ENCODE results near the gene ANXA11.

ANXA11 gene

DNA sequence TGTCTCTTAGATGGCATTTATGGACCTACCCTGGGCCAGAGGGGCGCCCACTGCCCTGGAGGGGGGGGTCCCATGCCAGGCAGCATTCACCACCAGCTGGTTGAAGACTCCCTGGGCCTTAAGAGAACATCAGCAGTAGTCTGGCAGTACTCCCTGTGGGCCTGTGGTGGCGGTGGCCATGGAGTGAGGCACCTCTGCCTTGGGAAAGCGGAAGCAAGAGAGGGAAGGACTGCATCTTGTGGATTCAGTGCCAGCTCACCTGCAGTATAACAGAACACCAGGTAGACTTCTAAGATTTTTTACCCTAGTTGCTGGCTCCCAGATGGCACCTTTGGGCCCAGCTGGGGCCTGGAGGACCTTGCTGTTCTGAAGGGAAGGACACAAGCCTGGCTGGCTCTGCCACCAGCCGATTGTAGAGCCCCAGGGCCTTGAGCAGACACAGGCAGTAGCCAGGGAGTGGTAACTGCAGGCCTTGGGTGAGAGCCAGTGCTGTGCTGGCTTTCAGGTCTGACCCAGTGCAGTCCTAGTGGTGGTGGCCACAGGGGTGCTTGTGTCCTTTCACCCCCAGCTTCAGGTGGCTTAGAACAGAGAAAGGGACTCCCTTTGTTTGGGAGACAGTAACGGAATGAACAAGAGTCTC lies 57.1 kb downstream of the ANXA11 start (continued):
- TF ChIP-seq YY2 (tag by site-specific recombination; IDR thresholded peaks at IDR 0.05), result no peak
- no peak for TF ChIP-seq ZNF529 (tag by site-specific recombination; IDR thresholded peaks at IDR 0.05; ENCODE audit: insufficient replicate concordance)
- TF ChIP-seq, protein P1, sequence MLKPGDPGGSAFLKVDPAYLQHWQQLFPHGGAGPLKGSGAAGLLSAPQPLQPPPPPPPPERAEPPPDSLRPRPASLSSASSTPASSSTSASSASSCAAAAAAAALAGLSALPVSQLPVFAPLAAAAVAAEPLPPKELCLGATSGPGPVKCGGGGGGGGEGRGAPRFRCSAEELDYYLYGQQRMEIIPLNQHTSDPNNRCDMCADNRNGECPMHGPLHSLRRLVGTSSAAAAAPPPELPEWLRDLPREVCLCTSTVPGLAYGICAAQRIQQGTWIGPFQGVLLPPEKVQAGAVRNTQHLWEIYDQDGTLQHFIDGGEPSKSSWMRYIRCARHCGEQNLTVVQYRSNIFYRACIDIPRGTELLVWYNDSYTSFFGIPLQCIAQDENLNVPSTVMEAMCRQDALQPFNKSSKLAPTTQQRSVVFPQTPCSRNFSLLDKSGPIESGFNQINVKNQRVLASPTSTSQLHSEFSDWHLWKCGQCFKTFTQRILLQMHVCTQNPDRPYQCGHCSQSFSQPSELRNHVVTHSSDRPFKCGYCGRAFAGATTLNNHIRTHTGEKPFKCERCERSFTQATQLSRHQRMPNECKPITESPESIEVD (tag by site-specific recombination; IDR thresholded peaks at IDR 0.05), result no peak
- TF ChIP-seq ZNF366 (tag by site-specific recombination; conservative IDR thresholded peaks at IDR 0.05), result no peak
- TF ChIP-seq ZNF791 (tag by site-specific recombination; IDR thresholded peaks at IDR 0.05), result no peak
- no peak for TF ChIP-seq ZNF19 (tag by site-specific recombination; IDR thresholded peaks at IDR 0.05; ENCODE audit: low read depth)
- TF ChIP-seq, protein P2, sequence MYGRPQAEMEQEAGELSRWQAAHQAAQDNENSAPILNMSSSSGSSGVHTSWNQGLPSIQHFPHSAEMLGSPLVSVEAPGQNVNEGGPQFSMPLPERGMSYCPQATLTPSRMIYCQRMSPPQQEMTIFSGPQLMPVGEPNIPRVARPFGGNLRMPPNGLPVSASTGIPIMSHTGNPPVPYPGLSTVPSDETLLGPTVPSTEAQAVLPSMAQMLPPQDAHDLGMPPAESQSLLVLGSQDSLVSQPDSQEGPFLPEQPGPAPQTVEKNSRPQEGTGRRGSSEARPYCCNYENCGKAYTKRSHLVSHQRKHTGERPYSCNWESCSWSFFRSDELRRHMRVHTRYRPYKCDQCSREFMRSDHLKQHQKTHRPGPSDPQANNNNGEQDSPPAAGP (tag by site-specific recombination; IDR thresholded peaks at IDR 0.05), result no peak
- no peak for TF ChIP-seq ZNF692 (tag by site-specific recombination; IDR thresholded peaks at IDR 0.05)
- no peak for TF ChIP-seq ZNF626 (tag by site-specific recombination; IDR thresholded peaks at IDR 0.05)
- TF ChIP-seq, protein P3, sequence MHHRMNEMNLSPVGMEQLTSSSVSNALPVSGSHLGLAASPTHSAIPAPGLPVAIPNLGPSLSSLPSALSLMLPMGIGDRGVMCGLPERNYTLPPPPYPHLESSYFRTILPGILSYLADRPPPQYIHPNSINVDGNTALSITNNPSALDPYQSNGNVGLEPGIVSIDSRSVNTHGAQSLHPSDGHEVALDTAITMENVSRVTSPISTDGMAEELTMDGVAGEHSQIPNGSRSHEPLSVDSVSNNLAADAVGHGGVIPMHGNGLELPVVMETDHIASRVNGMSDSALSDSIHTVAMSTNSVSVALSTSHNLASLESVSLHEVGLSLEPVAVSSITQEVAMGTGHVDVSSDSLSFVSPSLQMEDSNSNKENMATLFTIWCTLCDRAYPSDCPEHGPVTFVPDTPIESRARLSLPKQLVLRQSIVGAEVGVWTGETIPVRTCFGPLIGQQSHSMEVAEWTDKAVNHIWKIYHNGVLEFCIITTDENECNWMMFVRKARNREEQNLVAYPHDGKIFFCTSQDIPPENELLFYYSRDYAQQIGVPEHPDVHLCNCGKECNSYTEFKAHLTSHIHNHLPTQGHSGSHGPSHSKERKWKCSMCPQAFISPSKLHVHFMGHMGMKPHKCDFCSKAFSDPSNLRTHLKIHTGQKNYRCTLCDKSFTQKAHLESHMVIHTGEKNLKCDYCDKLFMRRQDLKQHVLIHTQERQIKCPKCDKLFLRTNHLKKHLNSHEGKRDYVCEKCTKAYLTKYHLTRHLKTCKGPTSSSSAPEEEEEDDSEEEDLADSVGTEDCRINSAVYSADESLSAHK (tag by site-specific recombination; IDR thresholded peaks at IDR 0.05), result no peak

- Histone ChIP-seq H3K4me3 (ENCODE audit: low read depth, low read length) (no peak overlapping the region), H3K27ac (ENCODE audit: extremely low read depth, low read depth, low read length) (no peak overlapping the region), H3K9me3 (ENCODE audit: control insufficient read depth, insufficient read depth, low read depth, low read length) (no peaks in the 10 kb centered on the region), H3K4me1 (ENCODE audit: control insufficient read depth, insufficient read depth, low read length) (peaks cover 2% of the 10 kb centered on the region; the same call in 1 of the 2 replicates), H3K36me3 (ENCODE audit: control insufficient read depth in 2 of 2, insufficient read depth in 1 of 2, low read length in 2 of 2) (peaks cover 0 to 6% of the 10 kb centered on the region in 2 experiments; a peak in 1 of 3 replicates)
- POLR2A ChIA-PET, result no interaction called here
- CTCF ChIA-PET, result interaction anchor here (0.6 to 1.7 kb wide), 2 partner anchors 21 to 76 kb away, joined by 3 to 6 read pairs; no protein-coding TSS in a partner anchor
- no peak for TF ChIP-seq ZNF16 (tag by site-specific recombination; IDR thresholded peaks at IDR 0.05; ENCODE audit: low read depth)
- no peak for TF ChIP-seq KLF9 (tag by site-specific recombination; IDR thresholded peaks at IDR 0.05; ENCODE audit: low read depth)
- no peak for TF ChIP-seq BCL11B (tag by site-specific recombination; IDR thresholded peaks at IDR 0.05; ENCODE audit: low read depth)
- no peak for TF ChIP-seq ZNF423 (tag by site-specific recombination; IDR thresholded peaks at IDR 0.05)
- TF ChIP-seq GFI1B (tag by site-specific recombination; IDR thresholded peaks at IDR 0.05), result no peak
- TF ChIP-seq ZNF548 (tag by site-specific recombination; IDR thresholded peaks at IDR 0.05), result no peak
- TF ChIP-seq ZNF175 (tag by site-specific recombination; IDR thresholded peaks at IDR 0.05), result no peak
- TF ChIP-seq ZNF501 (tag by site-specific recombination; IDR thresholded peaks at IDR 0.05), result no peak
- no peak for TF ChIP-seq ZNF239 (tag by site-specific recombination; IDR thresholded peaks at IDR 0.05)
- TF ChIP-seq ZNF621 (tag by site-specific recombination; IDR thresholded peaks at IDR 0.05), result no peak
- TF ChIP-seq ZNF629 (tag by site-specific recombination; IDR thresholded peaks at IDR 0.05), result no peak
- TF ChIP-seq, protein P4, sequence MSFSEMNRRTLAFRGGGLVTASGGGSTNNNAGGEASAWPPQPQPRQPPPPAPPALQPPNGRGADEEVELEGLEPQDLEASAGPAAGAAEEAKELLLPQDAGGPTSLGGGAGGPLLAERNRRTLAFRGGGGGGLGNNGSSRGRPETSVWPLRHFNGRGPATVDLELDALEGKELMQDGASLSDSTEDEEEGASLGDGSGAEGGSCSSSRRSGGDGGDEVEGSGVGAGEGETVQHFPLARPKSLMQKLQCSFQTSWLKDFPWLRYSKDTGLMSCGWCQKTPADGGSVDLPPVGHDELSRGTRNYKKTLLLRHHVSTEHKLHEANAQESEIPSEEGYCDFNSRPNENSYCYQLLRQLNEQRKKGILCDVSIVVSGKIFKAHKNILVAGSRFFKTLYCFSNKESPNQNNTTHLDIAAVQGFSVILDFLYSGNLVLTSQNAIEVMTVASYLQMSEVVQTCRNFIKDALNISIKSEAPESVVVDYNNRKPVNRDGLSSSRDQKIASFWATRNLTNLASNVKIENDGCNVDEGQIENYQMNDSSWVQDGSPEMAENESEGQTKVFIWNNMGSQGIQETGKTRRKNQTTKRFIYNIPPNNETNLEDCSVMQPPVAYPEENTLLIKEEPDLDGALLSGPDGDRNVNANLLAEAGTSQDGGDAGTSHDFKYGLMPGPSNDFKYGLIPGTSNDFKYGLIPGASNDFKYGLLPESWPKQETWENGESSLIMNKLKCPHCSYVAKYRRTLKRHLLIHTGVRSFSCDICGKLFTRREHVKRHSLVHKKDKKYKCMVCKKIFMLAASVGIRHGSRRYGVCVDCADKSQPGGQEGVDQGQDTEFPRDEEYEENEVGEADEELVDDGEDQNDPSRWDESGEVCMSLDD (tag by site-specific recombination; IDR thresholded peaks at IDR 0.05), result no peak
- no peak for TF ChIP-seq SALL2 (tag by site-specific recombination; IDR thresholded peaks at IDR 0.05; ENCODE audit: borderline replicate concordance)
- TF ChIP-seq ATF2 (tag by site-specific recombination; IDR thresholded peaks at IDR 0.05; ENCODE audit: low read depth), result no peak
- TF ChIP-seq ZNF558 (tag by site-specific recombination; IDR thresholded peaks at IDR 0.05), result no peak
These were observed 58.4 kb downstream of the ANXA11 start for GRCh38 chr10:80146918-80147317.

Measured in HEK293 (cell line).